ENCODE measurements around the gene PARVG. TPM values are rescaled to one million over a fixed set of nuclear protein-coding genes. Genes with fewer than 3 reads are reported as not detected.

PARVG gene
- total and polyA plus RNA-seq, 9 of the 15 experiments (the other 6 are each of a cell fraction or from before 2014, with no cell fraction given), result 0.35 TPM; not detected in 8

GRCh38 chr22:44164031-44164430, 16.7 kb upstream of the PARVG start:
- Histone ChIP-seq H3K27me3 (ENCODE audit: control insufficient read depth in 2 of 2, insufficient read depth in 2 of 2, low read length in 2 of 2) (no peaks in the 10 kb centered on the region), H4K20me1 (replicated peaks; ENCODE audit: control insufficient read depth, insufficient read depth, low read length) (no peaks in the 10 kb centered on the region), H3K9ac (ENCODE audit: insufficient read depth in 1 of 2, low read depth in 2 of 2, low read length in 2 of 2) (no peak overlapping the region), H3K4me1 (replicated peaks in 1 of 2; ENCODE audit: control insufficient read depth in 2 of 2, insufficient read depth in 2 of 2, low read length in 2 of 2) (no peaks in the 10 kb centered on the region), H2AFZ (ENCODE audit: low read depth, low read length) (no peak overlapping the region), H3K9me1 (ENCODE audit: control insufficient read depth, insufficient read depth, low read length) (no peaks in the 10 kb centered on the region), H3K36me3 (ENCODE audit: control insufficient read depth, insufficient read depth, low read length) (no peaks in the 10 kb centered on the region), H3K9me3 (replicated peaks; ENCODE audit: control insufficient read depth, insufficient read depth, low read depth, low read length) (no peaks in the 10 kb centered on the region), H3K4me2 (ENCODE audit: insufficient read depth, low read length) (no peak overlapping the region), H3K79me2 (ENCODE audit: control insufficient read depth, insufficient read depth, low read length) (no peaks in the 10 kb centered on the region), H3K4me3 (no peak overlapping the region), H3K27ac (ENCODE audit: extremely low read depth, low read depth, low read length) (no peak overlapping the region)
- ATAC-seq (no peak), DNase-seq (ENCODE audit: extremely low read depth in 1 of 4, low spot score in 3 of 4) (no peak), FAIRE-seq (no peak)
- intact Hi-C loops (cut with micrococcal nuclease) (no loop called here), in situ Hi-C loops (cut with MboI) (no loop called here)
- POLR2A ChIA-PET, result no interaction called here
- BruUV-seq (replicated peaks), result no TSS peak
- WGBS (ENCODE audit: insufficient coverage, low coverage, missing lambda C conversion rate), result 70% methylated on average over 8 of the region's 11 CpGs
- CTCF ChIA-PET (ENCODE audit: low intra/inter-chr PET ratio), result no interaction called here
- TF ChIP-seq ZNF785 (CRISPR knock-in tag; IDR thresholded peaks at IDR 0.05) (no peak), ZNF143 (CRISPR knock-in tag; IDR thresholded peaks at IDR 0.05) (no peak), SETDB1 (IDR thresholded peaks at IDR 0.05; ENCODE audit: low read length) (no peak), PTRF (tag; IDR thresholded peaks at IDR 0.05) (no peak), ZNF695 (CRISPR knock-in tag; IDR thresholded peaks at IDR 0.05) (no peak), HLTF (IDR thresholded peaks at IDR 0.05) (no peak), ZNF217 (CRISPR knock-in tag; IDR thresholded peaks at IDR 0.05) (no peak), TRIM25 (IDR thresholded peaks at IDR 0.05; ENCODE audit: borderline replicate concordance) (no peak), ZNF165 (CRISPR knock-in tag; IDR thresholded peaks at IDR 0.05; ENCODE audit: borderline replicate concordance) (no peak), USF1 (CRISPR knock-in tag; IDR thresholded peaks at IDR 0.05) (no peak), ZNF583 (CRISPR knock-in tag; IDR thresholded peaks at IDR 0.05) (no peak), BMI1 (IDR thresholded peaks at IDR 0.05; ENCODE audit: low read length) (no peak), GATA2 (CRISPR knock-in tag; IDR thresholded peaks at IDR 0.05) (no peak), TAF1 (IDR thresholded peaks at IDR 0.05; ENCODE audit: control insufficient read depth, extremely low read depth, insufficient read depth, low read length, severe bottlenecking) (no peak), FOXK1 (CRISPR knock-in tag; IDR thresholded peaks at IDR 0.05; ENCODE audit: borderline replicate concordance) (no peak), ZSCAN32 (CRISPR knock-in tag; IDR thresholded peaks at IDR 0.05) (no peak), CTCF (IDR thresholded peaks at IDR 0.05 in 2 of 3, conservative IDR thresholded peaks at IDR 0.05 in 1 of 3; ENCODE audit: insufficient read depth in 2 of 3, low read depth in 1 of 3, low read length in 3 of 3) (no peak), CEBPZ (IDR thresholded peaks at IDR 0.05; ENCODE audit: borderline replicate concordance, low read depth, low read length) (no peak)

All from K562 (cell line).